Upper lobe of right lung (tissue), 1 donor: Measurements from ENCODE around the gene DHRSX. TPM values are rescaled to one million over a fixed set of nuclear protein-coding genes. Genes with fewer than 3 reads are reported as not detected.

Experiments
- ATAC-seq: fragments of 200-7000 bp; cut with Tn5 transposase; one replicate; pipeline ENCODE4 v1.9.1; 2020; ENCODE audit warnings: mild to moderate bottlenecking, moderate library complexity
- DNase-seq: peaks from one replicate; pipeline ENCODE4 v3.0.0-alpha.2; 2020
- H3K27ac ChIP-seq: fragments of 200-600 bp; one replicate; pipeline ENCODE4 v1.8.0; 2022
- H3K27me3 ChIP-seq: fragments of 200-600 bp; one replicate; pipeline ENCODE4 v1.8.0; 2022; ENCODE audit warnings: mild to moderate bottlenecking
- H3K36me3 ChIP-seq: fragments of 200-600 bp; one replicate; pipeline ENCODE4 v1.8.0; 2022
- H3K4me1 ChIP-seq: fragments of 200-600 bp; one replicate; pipeline ENCODE4 v1.8.0; 2022
- H3K4me3 ChIP-seq: fragments of 200-600 bp; one replicate; pipeline ENCODE4 v1.8.0; 2022; ENCODE audit warnings: mild to moderate bottlenecking
- H3K9me3 ChIP-seq: fragments of 200-600 bp; one replicate; pipeline ENCODE4 v1.8.0; 2022
- intact Hi-C: fragments of 100-400 bp; cut with DNase I; formaldehyde crosslinking; loops from one replicate; pipeline ENCODE4 v1.11.0; 2022
- total RNA-seq: library from RNA; stranded (reverse); fragmentation: NEBNext Ultra II Directional; extraction: Animal tissue kit (Norgen Biotek cat#: 25700); gene quantifications from one replicate; pipeline ENCODE4 v1.2.1, GENCODE V29; 2021
- TF ChIP-seq, protein P1 (sequence below): fragments of 200-600 bp; IDR thresholded peaks from one replicate; pipeline ENCODE4 v1.8.0; 2022; ENCODE audit warnings: antibody characterized with exemption
- donor health status: DM: no; HTN: yes; CAD: no; lungs with severe emphysema.

Gene DHRSX
- total RNA-seq, 1 donor from 2014 or later, result 34.8 TPM

DNA sequence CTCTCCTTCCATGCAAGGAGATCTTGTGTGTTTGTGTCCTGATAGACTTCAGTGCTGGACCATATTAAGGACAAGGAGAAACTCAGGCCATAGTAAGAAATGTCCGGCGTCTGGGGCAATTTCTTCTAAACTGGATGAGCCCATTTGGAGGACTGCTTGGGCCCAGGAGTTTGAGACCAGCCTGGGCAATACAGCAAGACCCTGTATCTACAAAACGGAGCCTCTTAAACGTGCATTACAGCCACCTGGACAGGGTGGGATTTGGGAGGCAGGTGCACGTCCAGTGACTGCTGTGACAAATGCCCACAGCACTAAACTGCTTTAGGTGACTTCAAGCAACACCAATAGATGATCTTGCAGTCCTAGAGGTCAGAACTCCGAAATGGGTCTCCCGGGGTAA, 311.9 kb downstream of the DHRSX start:
- H3K27ac ChIP-seq, result no peak overlapping the region
- no peaks in the 10 kb centered on the region for H3K4me1 ChIP-seq
- H3K36me3 ChIP-seq, result no peaks in the 10 kb centered on the region
- TF ChIP-seq, protein P1, sequence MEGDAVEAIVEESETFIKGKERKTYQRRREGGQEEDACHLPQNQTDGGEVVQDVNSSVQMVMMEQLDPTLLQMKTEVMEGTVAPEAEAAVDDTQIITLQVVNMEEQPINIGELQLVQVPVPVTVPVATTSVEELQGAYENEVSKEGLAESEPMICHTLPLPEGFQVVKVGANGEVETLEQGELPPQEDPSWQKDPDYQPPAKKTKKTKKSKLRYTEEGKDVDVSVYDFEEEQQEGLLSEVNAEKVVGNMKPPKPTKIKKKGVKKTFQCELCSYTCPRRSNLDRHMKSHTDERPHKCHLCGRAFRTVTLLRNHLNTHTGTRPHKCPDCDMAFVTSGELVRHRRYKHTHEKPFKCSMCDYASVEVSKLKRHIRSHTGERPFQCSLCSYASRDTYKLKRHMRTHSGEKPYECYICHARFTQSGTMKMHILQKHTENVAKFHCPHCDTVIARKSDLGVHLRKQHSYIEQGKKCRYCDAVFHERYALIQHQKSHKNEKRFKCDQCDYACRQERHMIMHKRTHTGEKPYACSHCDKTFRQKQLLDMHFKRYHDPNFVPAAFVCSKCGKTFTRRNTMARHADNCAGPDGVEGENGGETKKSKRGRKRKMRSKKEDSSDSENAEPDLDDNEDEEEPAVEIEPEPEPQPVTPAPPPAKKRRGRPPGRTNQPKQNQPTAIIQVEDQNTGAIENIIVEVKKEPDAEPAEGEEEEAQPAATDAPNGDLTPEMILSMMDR, result no peak
- H3K27me3 ChIP-seq, result no peaks in the 10 kb centered on the region
- no peak overlapping the region for H3K4me3 ChIP-seq
- ATAC-seq (no peak), DNase-seq (no peak)
- intact Hi-C loops, result no loop called here
- H3K9me3 ChIP-seq, result no peaks in the 10 kb centered on the region

DNA sequence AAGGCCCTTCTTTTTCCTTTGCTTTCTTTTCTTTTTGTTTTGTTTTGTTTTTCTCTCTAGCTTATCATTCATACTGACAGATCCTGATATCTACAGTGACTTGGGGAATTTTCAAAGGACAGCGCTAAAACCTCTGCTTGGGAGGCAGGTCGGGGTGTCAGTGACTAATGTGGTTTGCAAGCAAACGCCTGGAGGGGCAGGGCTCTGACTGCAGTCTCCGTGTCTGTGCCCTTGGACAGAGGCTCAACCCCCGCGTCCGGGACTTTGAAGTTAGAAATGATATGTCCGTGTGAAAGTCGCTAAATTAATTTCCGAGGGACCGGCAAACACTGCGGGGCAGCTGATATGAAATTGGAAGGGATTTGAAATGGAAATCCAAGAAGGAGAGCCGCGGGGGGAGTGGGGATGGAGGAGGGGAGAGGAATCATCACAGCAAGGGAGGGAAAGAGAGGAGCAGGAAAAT, 312.4 kb downstream of the DHRSX start:
- no peak for DNase-seq
- H3K4me3 ChIP-seq, result no peak overlapping the region
- intact Hi-C loops, result no loop called here
- TF ChIP-seq, protein P1, result no peak
- H3K27ac ChIP-seq, result no peak overlapping the region
- H3K4me1 ChIP-seq, result no peaks in the 10 kb centered on the region
- H3K9me3 ChIP-seq, result no peaks in the 10 kb centered on the region
- H3K27me3 ChIP-seq, result no peaks in the 10 kb centered on the region
- no peak for ATAC-seq
- no peaks in the 10 kb centered on the region for H3K36me3 ChIP-seq

DNA sequence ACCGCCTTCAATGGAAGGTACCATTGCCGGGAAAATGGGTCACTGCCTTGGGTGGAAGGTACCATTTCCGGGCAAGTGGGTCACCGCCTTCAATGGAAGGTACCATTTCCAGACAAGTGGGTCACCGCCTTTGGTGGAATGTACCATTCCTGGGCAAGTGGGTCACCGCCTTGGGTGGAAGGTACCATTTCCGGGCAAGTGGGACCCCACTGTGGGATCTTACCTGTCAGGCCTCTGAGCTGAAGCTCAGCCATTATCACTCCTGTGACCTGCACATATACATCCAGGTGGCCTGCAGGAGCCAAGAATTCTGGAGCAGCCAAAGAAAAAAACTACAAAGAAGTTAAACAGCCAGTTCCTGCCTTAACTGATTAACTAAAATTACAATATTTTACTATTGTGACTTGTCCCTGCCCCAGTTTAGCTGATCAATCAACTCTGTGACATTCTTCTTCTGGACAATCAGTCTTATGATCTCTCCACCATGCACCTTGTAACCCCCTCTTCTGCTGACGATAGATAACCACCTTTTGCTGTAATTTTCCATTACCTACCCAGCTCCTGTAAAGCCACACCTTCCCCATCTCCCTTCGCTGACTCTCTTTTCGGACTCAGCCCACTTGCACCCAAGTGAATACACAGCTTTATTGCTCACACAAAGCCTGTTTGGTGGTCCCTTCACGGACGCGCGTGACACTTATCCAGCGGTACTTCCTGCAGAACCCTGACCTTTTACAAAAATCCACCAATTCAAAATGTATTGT, 313.2 kb downstream of the DHRSX start:
- H3K27me3 ChIP-seq, result no peaks in the 10 kb centered on the region
- intact Hi-C loops, result no loop called here
- H3K9me3 ChIP-seq, result no peaks in the 10 kb centered on the region
- DNase-seq (no peak), ATAC-seq (no peak)
- no peak overlapping the region for H3K27ac ChIP-seq
- H3K4me3 ChIP-seq, result no peak overlapping the region
- TF ChIP-seq, protein P1, result no peak
- no peaks in the 10 kb centered on the region for H3K4me1 ChIP-seq
- no peaks in the 10 kb centered on the region for H3K36me3 ChIP-seq

DNA sequence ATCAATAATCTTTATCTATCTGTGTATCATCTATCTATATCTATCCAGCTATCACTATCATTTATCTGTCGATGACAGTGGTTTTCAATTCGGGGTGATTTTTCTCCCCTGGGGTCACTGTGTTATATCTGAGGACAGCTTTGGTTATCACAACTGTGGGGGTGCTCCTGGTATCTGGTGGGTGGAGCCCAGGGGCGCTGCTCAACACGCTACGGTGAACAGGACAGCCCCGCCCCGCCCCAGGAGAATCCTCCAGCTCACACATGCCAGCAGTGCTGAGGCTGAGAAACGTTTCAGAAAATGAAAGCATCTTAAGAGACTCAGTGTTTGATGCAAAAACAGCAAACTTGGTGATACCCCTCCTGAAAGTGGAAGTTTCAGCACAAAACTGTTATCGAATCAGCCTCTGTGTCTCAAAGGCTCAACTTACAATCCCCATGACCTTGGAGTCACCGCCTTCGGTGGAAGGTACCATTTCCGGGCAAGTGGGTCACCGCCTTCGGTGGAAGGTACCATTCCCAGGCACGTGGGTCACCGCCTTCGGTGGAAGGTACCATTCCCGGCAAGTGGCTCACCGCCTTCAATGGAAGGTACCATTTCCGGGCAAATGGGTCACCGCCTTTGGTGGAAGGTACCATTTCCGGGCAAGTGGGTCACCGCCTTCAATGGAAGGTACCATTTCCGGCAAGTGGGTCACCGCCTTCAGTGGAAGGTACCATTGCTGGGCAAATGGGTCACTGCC, 315.3 kb downstream of the DHRSX start:
- H3K36me3 ChIP-seq, result no peaks in the 10 kb centered on the region
- intact Hi-C loops, result no loop called here
- no peak overlapping the region for H3K4me3 ChIP-seq
- no peak overlapping the region for H3K27ac ChIP-seq
- TF ChIP-seq, protein P1, result no peak
- no peaks in the 10 kb centered on the region for H3K27me3 ChIP-seq
- no peaks in the 10 kb centered on the region for H3K4me1 ChIP-seq
- no peaks in the 10 kb centered on the region for H3K9me3 ChIP-seq
- no peak for DNase-seq
- ATAC-seq, result no peak

DNA sequence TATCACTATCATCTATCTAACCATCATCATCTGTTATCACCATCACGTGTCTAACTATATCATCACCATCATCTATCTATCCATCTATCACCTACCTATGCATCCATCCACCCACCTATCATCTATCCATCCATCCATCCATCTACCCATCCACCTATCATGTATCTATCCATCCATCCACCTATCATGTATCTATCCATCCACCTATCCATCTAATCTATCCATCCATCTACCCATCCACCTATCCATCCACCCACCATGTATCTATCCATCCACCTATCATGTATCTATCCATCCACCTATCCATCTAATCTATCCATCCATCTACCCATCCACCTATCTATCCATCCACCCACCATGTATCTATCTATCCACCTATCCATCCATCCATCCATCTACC, 316.7 kb downstream of the DHRSX start:
- Histone ChIP-seq H3K27ac (no peak overlapping the region), H3K36me3 (no peaks in the 10 kb centered on the region), H3K4me3 (no peak overlapping the region), H3K4me1 (no peaks in the 10 kb centered on the region), H3K27me3 (no peaks in the 10 kb centered on the region), H3K9me3 (no peaks in the 10 kb centered on the region)
- TF ChIP-seq, protein P1, result no peak
- DNase-seq (no peak), ATAC-seq (no peak)
- intact Hi-C loops, result no loop called here
